ENCODE measurements around the gene SEMA6A. TPM values are rescaled to one million over a fixed set of nuclear protein-coding genes. Genes with fewer than 3 reads are reported as not detected.

Gene SEMA6A
- total RNA-seq, 1 experiment from 2014 or later: not detected

DNA sequence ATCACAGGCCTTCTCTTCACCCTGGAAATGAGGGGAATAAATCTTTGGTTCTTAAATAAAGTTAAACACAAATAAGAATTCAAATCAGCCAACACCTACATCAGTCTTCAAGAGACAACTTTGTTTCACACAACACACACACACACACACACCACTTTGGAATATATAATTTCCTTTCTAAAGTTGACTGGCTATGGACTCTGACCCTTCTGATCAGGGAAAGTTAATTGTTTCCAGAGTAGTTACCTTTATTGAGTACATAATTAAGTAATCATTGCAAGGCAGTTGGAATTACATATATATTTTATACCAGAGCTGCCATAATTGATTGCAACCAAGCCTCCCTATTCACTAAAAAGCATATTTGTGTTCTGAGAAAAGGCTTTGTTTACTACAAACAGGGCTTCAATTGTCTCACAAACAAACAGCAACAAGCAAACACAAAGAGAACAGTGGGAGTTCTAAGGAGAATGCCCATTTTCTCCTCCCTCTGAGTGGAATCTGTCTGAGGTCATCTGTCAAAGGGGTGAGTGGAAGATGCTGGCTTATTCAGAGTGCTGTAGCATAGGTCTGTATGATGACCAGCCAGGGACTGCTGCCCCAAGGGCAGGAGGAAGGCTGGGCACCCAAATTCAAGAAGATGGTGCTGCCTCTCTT is 136.6 kb downstream of the SEMA6A start:
- Histone ChIP-seq H3K4me3 (ENCODE audit: low read length) (no peak overlapping the region), H3K79me2 (ENCODE audit: low read length) (no peaks in the 10 kb centered on the region), H3K4me1 (ENCODE audit: insufficient read depth, low read length) (peaks cover 16% of the 10 kb centered on the region), H3F3A (ENCODE audit: low read length, unreplicated experiment) (no peaks in the 10 kb centered on the region), H3K27me3 (ENCODE audit: low read length) (no peaks in the 10 kb centered on the region), H3K9me3 (ENCODE audit: low read length) (no peaks in the 10 kb centered on the region), H3K4me2 (ENCODE audit: low read length) (no peak overlapping the region), H3K36me3 (ENCODE audit: low read depth, low read length) (no peaks in the 10 kb centered on the region), H4K20me1 (ENCODE audit: low read length) (no peaks in the 10 kb centered on the region), H3K27ac (ENCODE audit: low read length) (no peak overlapping the region), H3K9me2 (replicated peaks; ENCODE audit: low read length) (no peaks in the 10 kb centered on the region), H2AFZ (ENCODE audit: low read length) (no peak overlapping the region), H3K9ac (ENCODE audit: low read length) (no peak overlapping the region)
- no peak for DNase-seq
- POLR2A ChIA-PET (ENCODE audit: unreplicated experiment): no interaction called here
- TF ChIP-seq EZH2 (IDR thresholded peaks at IDR 0.05; ENCODE audit: low read length, unreplicated experiment): no peak
- TF ChIP-seq EZH2phosphoT487 (IDR thresholded peaks at IDR 0.05; ENCODE audit: borderline replicate concordance, low read length): no peak
- TF ChIP-seq CTCF (conservative IDR thresholded peaks at IDR 0.05; ENCODE audit: low read depth, low read length): no peak
- CTCF ChIA-PET: no interaction called here
- no TSS peak for BruUV-seq (replicated peaks)
- intact Hi-C loops (cut with micrococcal nuclease): no loop called here
- ATAC-seq: no peak

DNA sequence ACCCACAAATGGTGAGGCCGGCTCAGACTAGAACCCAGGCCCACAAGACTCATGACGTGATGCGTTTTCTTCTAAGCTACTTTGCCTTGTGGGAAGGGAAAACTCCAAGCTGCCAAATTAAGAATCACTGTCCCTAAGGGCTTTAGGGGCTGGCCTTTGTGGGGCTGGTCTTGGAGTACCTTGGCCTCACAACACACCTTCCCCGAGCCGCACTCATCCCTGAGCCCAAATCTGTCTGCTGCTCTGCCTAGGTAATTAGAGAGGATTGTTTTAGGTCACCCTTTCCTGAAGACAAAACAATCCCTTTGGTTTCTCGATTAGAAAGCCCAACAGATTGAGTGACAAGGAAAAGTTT is 137.3 kb downstream of the SEMA6A start:
- Histone ChIP-seq H3K4me3 (ENCODE audit: low read length) (no peak overlapping the region), H3K4me2 (ENCODE audit: low read length) (no peak overlapping the region), H3K27ac (ENCODE audit: low read length) (no peak overlapping the region), H3K27me3 (ENCODE audit: low read length) (no peaks in the 10 kb centered on the region), H3K9me2 (replicated peaks; ENCODE audit: low read length) (no peaks in the 10 kb centered on the region), H3K36me3 (ENCODE audit: low read depth, low read length) (no peaks in the 10 kb centered on the region), H3K9me3 (ENCODE audit: low read length) (no peaks in the 10 kb centered on the region), H3K79me2 (ENCODE audit: low read length) (no peaks in the 10 kb centered on the region), H2AFZ (ENCODE audit: low read length) (no peak overlapping the region), H3F3A (ENCODE audit: low read length, unreplicated experiment) (no peaks in the 10 kb centered on the region), H3K9ac (ENCODE audit: low read length) (no peak overlapping the region), H3K4me1 (ENCODE audit: insufficient read depth, low read length) (peaks cover 12% of the 10 kb centered on the region), H4K20me1 (ENCODE audit: low read length) (no peaks in the 10 kb centered on the region)
- intact Hi-C loops (cut with micrococcal nuclease): no loop called here
- DNase-seq (no peak), ATAC-seq (no peak)
- TF ChIP-seq EZH2 (IDR thresholded peaks at IDR 0.05; ENCODE audit: low read length, unreplicated experiment) (no peak), EZH2phosphoT487 (IDR thresholded peaks at IDR 0.05; ENCODE audit: borderline replicate concordance, low read length) (no peak), CTCF (conservative IDR thresholded peaks at IDR 0.05; ENCODE audit: low read depth, low read length) (no peak)
- CTCF ChIA-PET: no interaction called here
- BruUV-seq (replicated peaks): no TSS peak
- POLR2A ChIA-PET (ENCODE audit: unreplicated experiment): no interaction called here

- H3K4me1 ChIP-seq (ENCODE audit: insufficient read depth, low read length): peaks cover 9% of the 10 kb centered on the region
- no peak overlapping the region for H2AFZ ChIP-seq (ENCODE audit: low read length)
- no peaks in the 10 kb centered on the region for H3K36me3 ChIP-seq (ENCODE audit: low read depth, low read length)
- POLR2A ChIA-PET (ENCODE audit: unreplicated experiment): no interaction called here
- no peaks in the 10 kb centered on the region for H3F3A ChIP-seq (ENCODE audit: low read length, unreplicated experiment)
- no peak for TF ChIP-seq CTCF (conservative IDR thresholded peaks at IDR 0.05; ENCODE audit: low read depth, low read length)
- no peak for TF ChIP-seq EZH2 (IDR thresholded peaks at IDR 0.05; ENCODE audit: low read length, unreplicated experiment)
- TF ChIP-seq EZH2phosphoT487 (IDR thresholded peaks at IDR 0.05; ENCODE audit: borderline replicate concordance, low read length): no peak
- H3K9me2 ChIP-seq (replicated peaks; ENCODE audit: low read length): no peaks in the 10 kb centered on the region
- no peaks in the 10 kb centered on the region for H3K79me2 ChIP-seq (ENCODE audit: low read length)
- no peak overlapping the region for H3K4me2 ChIP-seq (ENCODE audit: low read length)
- no TSS peak for BruUV-seq (replicated peaks)
- intact Hi-C loops (cut with micrococcal nuclease): no loop called here
- ATAC-seq: no peak
- H3K4me3 ChIP-seq (ENCODE audit: low read length): no peak overlapping the region
- H3K27me3 ChIP-seq (ENCODE audit: low read length): no peaks in the 10 kb centered on the region
- H4K20me1 ChIP-seq (ENCODE audit: low read length): no peaks in the 10 kb centered on the region
- H3K9me3 ChIP-seq (ENCODE audit: low read length): no peaks in the 10 kb centered on the region
- no peak overlapping the region for H3K9ac ChIP-seq (ENCODE audit: low read length)
- no peak overlapping the region for H3K27ac ChIP-seq (ENCODE audit: low read length)
- DNase-seq: no peak
- CTCF ChIA-PET: no interaction called here
These were observed 137.8 kb downstream of the SEMA6A start for GRCh38 chr5:116436674-116437350.

All from PC-3 (cell line).